HG03175 (cell line): ENCODE measurements around the gene DIPK1A.

Experiments
- ATAC-seq: cut with Tn5 transposase; IDR thresholded peaks from one replicate; pipeline ENCODE4 v1.9.1; 2021; ENCODE audit warnings: mild to moderate bottlenecking, moderate library complexity; ENCODE audit not compliant: unreplicated experiment

Gene DIPK1A

DNA sequence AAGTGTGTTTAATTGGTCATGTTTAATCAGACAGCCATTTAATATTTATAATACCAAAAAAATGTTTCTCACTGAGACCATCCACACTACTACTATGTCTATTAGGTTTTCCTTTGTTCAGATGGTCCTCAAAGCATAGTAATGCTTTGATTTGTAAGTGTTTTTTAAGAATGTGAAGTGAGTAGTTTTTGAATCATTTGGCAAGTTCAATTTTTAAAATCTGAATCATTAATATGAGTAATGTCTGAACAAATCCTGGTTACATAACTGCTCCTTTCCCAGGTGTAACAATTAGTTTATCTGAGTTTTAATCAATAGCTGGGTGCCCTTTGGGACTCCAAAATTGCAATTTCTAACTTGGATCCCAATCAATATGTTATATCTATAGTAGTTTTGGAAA lies 152.9 kb downstream of the DIPK1A start:
- ATAC-seq = no peak

DNA sequence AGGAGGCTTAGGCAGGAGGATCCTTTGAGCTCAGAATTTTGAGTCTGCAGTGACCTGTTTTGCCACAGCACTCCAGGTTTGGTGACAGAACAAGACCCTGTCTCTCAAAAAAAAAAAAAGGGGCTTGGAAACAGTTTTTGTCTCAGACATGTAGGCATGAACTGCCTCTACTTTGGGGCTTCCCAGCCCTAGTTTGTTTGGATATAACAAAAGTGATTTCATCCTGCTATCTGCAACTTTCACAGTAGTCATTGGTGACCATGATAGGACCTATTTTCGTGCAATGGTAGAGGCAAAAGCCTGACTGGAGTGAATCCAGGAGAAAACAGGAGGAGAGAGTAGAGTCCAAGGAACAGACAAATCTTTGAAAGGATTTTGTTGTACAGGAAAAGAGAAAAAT lies 156.0 kb downstream of the DIPK1A start:
- ATAC-seq = no peak

DNA sequence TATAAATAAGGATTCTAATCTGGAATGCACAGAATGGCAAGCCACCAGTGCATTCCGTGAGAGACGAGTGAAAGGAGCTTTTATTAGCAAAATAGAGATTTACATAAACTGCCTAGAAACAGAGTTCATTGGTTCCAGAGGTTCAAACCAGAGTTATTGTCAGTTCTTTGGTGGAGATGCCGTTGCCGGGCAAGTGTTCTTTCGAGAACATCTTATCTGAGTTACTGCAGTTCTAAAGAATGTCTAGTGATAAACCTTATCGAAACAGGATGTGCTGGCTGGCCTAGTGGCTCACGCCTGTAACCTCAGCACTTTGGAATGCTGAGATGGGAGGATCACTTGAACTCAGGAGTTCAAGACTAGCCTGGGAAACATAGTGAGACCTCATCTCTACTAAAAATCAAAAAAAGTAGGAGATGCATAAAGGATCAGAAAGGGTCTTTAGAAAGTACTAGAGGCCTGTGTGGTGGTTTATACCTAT lies 156.5 kb downstream of the DIPK1A start:
- peak; percentile 53 for ATAC-seq

DNA sequence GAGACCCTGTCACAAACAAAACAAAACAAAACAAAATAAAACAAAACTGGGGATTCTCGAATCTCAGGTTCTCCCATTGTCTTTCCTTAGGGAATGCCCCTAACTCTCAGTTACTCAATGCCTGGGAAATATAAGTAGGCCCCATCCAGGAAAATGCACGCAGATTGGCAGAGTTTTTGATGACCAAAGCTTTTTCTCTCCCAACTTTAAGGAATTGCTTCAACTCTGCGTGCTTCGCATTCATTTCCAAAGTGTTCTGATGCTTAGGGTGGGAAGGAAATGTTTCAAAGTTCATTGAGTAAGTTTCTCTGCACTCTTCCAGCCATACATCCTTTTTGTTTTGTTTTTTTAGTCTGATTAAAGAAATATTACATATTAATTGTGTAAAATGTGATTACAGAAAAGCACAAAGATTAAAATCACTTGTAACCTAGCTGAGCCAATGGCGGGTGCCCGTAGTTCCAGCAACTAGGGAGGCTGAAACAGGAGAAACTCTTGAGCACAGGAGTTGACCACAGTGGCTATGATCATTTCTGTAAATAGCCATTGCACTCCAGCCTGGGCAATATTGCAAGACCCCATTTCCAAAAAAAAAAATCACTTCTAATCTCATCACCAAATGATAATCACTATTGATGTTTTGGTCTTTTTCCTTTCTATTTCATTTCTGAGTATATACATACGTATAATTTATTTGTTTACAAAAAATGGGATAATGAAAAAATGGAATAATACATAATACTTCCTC lies 157.9 kb downstream of the DIPK1A start:
- no peak for ATAC-seq

DNA sequence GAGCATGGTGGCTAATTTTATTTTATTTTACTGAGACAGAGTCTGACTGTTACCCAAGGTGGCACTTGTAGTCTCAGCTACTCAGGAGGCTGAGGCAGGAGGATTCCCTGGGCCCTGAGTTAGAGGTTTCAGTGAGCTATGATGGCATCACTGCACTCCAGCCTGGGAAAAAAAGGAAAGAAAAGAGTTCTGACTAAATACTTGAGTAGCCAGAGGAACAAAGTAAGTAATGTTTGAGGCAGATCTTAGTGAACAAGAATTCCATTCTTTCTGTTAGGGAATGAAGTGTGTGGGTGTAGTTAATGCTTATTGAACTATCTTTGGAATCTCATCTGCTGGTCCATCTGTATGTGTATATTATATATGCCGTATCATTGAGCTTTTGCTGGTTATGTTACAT lies 163.3 kb downstream of the DIPK1A start:
- ATAC-seq = no peak

DNA sequence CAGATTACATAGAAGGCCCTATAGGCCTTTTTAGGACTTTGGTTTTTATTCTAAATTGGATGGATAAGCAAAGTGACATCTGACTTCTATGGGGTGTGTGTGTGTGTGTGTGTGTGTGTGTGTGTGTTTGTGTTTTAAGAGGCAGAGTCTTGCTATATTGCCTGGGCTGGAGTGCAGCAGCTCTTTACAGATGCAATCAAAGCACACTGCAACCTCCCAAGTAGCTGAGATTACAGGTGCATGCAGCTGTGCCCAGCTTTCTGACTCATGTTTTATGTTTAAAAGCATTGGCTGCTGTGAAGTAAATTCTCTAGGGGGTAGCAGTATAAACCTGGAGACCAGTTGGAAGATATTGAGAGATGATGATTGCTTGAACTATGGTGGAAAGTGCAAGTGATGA lies 164.0 kb downstream of the DIPK1A start:
- ATAC-seq = no peak

DNA sequence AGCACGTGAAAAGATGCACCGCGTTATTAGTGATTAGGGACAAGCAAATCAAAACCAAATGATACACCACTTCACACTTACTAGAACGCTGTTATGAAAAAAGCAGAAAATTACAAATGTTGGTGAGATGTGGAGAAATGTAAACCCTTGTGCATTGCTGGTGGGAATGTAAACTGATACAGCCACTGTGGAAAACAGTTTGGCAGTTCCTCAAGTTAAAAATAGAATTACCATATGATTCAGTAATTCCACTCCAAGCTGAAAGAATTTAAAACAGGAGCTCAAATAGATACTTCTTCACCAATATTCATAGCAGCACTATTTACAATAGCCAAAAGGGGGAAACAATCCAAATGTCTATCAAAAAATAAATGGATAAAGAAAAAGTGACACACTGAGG lies 166.1 kb downstream of the DIPK1A start:
- ATAC-seq = no peak

DNA sequence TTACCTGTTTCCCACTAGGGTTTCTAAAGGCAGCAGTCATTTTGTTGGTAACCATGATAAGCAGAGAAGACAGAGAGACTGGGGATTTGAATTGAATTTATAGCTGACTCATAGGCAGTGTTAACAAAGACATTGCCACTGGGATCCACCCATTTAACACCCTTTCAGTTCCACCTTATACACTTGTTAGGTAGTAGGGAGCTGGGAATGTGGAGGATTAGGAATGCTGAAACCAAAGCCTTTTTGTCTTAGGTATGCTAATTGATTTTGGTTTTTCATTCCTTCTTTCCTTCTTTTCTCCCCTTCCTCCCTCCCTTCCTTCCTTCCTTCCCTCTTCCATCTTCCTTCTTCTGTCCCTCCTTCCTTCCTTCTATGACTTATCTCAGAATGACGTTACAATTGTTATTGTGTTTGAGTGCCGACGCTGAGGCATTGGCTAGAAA lies 168.9 kb downstream of the DIPK1A start:
- ATAC-seq = no peak
